Effector CD8-positive, alpha-beta T cell (primary cell): ENCODE measurements around the gene MXD4.

Experiments used
- DNase-seq: peaks from one replicate; lab custom pipeline; 2025; lab: John Stamatoyannopoulos, UW
- total RNA-seq, 4 experiments: gene quantifications; one replicate each; lab custom pipeline; 2026; lab: John Stamatoyannopoulos, UW

MXD4 gene, protein sequence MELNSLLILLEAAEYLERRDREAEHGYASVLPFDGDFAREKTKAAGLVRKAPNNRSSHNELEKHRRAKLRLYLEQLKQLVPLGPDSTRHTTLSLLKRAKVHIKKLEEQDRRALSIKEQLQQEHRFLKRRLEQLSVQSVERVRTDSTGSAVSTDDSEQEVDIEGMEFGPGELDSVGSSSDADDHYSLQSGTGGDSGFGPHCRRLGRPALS
- 94.3 to 346 (median 245) reads per million in 4 experiments for total RNA-seq

DNA sequence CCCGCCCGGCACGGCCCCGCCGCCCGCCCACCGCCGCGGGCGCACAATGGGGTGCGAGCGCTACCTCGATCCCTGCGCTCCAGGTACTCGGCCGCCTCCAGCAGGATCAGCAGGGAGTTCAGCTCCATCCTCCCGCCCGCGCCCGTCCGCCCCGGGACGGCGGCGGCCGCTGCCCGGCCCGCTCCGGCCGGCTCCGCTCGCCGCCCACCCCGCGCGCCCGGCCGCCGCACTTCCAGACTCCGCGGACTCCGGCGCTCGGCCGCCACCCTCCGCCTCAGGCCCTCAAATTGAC lies at the start of gene MXD4:
MXD4 (minus strand) TSS at position 257 of the 292 bp plus-strand sequence; CDS start at position 128, 129 bp downstream.
- DNase-seq, result no peak

DNA sequence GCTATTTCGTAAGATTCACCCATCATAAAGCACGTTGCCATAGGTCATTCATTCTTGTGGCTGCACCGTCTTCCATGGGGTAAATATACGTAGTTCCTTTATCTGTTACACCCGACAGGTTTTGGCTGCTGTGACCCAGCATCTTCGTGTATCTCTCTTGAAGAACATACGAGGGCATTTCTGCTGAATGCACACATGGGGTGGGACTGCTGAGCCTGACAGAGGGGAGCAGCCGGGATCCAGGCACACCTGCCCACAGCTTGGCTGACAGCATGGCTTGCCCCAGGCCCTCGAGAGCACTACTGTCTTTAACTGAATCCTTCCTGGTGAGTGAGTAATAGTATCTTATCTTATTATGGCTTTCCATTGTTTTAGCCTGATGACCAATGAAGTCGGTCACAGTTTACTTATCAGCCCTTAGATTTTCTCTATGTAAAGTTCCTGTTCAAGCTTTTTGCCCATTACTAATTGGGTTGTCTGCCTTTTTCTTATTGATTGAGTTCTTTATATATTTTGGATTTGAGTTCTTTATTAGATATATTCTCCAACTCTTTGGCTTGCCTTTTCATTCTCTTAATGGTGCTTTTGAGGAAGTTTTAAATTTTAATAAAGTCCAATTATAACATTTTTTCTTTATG lies 45.0 kb upstream of the MXD4 start:
- DNase-seq, result no peak

DNA sequence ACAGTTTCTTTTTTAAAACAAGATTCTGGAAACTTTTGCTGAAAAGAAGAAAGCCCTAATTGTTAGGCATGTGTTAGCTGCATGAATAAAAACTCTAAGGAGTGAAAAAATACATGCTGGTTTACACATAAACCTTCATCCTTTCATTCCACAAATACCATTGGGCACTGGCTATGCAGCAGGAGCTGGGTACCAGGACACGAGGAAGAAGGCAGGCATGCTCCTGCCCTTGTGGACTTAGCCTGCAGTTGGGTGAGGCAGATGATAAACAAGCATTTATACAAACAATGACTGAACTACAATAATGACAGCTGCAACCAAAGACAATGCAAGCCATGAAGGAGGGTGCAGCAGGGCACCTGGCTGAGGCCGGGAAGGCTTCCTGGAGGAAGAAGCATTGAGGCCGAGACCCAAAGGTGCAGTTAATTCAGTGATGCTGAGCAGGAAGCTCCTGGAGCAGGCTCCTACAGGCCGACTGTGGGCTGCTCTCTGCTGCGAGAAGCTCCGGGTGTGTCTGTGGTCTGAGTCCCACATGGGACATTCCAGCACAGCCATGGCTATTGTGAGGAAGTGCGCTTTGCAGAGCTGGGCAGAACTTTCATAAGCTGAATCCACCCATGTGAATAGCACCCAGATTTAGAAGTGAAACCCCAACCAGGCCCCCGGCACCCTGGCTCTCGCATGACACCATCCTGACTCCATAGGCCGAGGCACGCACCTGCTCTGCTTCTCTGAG lies 44.0 kb upstream of the MXD4 start:
- DNase-seq, result no peak

DNA sequence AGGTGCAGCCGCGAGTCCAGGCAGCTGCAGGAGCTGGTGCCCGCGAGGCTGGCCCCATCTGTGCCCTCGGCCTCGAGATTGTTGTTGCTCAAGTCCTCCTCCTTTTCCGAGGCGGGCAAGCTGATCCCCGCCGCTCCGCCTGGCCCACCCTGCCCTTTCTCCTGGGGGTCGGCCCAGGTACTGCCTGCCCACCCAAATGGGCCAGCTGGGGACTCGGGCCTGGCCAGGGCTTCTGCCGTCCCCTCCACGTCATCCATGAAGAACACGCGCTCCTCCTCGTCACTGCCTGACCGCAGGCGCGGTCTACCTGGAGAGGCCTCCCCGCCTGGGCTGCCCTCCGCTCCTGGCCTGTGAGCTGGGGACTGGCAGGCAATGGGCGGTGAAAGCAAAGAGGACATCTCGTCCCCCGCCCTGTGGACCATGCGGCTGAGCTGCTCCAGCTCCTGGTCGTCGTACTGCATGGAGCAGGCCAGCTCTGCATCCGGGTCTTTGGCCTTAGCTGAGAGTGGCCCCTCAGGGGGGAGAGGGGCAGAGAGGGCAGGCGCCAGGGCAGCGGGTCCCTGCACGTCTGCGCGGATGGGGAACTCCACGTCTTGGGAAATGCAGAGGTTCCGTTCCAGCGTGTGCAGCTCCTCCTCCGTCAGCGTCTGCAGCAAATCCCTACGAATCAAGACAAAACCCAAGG lies 43.1 kb upstream of the MXD4 start:
- no peak for DNase-seq

DNA sequence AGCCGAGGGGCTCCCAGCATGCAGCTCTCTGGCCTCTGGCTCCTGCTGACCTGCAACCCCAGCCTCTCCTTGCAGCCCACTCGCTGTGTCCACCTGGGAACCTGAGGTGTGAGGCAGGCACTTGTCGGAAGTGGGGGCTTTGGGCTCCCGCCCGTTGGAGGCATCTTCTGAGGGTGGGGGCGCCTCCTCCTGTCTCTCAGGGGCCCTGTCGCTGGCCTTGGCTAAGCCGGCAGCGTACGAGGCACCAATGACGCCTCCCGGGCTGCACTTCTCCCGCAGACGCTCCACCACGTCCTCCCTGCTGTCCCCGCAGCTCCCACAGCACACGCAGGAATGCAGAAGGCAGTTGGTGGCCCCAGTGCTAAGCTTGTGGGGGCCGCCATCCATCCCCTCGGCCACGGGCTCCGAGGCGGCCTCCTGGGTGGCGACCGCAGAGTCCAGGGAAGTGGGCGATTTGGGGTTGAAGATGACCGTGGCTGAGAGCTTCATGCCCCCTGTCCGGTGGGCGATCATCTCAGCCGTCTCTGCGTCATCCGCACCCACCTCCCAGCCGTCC lies 42.5 kb upstream of the MXD4 start:
- DNase-seq, result no peak

DNA sequence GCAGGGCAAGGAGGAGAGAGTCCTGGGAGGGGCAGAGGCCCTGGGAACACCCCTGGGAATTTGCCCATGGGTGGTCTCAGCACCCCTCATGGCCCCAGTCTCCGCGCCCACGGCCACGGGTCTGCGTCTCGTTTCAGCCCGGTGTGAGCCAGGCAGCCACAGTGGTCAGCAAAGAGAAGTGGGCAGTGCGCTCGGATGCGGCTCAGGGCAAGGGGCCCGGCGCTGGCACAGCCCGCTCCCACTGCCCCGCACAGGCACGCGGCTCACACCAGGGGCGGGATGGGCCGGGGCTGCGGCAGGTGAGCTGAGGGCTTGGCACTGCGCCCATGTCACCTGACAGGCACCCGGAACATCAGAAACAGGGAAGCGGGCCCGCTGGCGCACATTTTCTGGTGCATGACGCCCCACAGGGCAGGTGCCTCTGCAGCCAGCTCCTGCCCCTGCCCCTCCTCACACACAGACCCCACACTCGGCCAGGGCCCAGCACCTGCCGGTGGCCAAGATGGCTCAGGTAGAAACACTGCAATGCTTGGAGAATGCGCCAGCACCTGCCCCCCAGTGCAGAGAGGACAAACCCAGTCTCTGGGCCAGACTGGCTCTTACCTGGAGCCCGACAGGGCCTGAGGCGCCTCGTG lies 41.9 kb upstream of the MXD4 start:
- DNase-seq, result no peak

DNA sequence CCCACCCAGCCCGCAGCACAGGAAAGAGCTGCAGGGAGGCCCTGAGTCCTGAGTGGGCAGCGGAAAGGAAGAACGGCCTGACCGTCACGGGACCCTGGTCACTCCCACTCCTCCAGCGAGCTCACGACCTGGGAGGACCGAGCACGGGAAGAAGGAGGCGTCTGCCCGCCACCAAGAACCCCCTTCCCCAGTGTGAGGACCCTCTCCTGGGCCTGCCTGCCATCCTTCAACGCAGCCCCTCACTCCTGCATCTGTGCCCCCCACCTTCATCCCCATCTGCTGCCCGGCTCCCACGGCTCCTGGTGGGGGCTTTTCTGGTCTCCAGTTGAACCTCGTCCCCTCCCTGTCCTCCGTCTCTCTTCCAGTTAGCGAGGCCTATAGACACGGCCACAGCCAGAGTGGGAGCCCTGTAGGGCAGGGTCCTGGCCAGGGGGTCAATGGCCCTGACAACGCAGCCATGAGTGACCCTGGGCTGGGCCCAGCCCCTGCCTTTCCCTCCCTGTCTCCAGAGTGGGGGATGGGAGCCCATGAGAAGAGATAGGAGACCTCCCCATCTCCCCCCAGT lies 41.3 kb upstream of the MXD4 start:
- no peak for DNase-seq

DNA sequence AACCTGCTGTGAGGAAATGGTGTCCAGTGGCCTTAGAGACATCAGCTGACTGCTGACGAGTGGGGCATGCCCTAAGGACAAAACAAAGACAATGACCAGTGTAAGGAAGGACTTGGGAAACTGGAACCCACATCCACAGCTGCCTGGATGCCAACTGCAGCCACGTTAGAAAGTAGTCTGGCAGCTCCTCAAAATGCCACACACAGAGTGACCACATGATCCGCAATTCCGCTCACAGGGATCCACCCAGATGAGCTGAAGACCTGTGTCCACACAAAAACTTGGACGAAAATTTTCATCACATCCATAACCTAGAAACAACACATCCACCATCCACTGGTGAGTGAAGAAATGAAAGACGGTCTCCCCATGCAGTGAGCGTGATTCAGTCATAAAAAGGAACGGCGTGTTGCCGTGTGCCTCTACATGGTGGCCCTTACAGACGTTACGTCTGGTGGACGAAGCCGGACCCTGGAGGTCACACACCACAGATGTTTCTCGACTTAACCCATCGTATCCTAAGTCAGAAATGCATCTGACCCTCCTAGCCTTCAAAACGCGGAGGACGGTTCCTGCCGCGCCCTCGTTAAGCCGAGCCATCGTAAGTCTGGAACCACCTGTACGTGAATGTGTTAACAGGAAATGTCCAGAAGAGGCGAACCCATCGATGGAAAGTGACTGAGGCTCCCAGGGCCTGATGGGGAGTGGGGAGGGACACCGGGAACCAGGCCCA lies 40.6 kb upstream of the MXD4 start:
- DNase-seq, result no peak

DNA sequence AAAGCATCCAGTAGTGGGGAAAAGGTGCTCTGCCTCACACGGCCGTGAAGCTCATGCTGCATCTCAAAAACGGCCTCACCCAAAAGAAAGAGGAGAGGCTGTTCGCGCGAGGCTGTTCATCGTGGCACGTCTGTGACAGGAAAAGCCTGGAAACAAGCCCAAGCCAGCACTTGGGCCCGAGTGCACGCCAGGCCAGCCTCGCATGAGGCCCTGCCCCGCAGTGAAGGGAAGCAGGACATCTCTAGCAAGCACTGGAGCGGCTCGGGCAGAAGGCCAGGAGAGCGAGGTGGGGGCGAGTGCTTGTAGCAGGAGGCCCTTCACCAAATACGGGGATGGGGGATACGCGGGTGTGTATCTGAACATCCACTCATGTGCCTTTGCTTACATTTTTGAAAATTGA lies 39.9 kb upstream of the MXD4 start:
- no peak for DNase-seq

DNA sequence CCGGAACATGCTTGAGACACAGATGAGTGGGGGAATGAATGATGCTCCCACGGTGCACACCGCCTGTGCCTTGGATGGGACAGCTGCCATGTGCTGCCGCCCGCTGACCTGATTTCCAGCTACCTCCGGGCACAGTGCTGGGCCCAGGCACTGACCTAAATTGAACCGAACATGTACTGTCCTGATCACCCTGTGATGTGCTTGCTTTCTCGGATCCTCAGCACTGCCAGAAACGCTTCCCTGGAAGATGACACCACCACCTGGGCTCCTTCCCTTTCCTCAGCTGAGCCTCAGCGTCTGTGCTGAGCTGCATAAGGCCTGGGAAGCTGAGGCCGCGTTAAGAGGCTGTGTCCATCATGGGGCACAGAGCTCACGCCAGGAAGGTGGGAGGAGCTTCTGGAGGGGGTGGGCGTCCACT lies 39.3 kb upstream of the MXD4 start:
- no peak for DNase-seq

DNA sequence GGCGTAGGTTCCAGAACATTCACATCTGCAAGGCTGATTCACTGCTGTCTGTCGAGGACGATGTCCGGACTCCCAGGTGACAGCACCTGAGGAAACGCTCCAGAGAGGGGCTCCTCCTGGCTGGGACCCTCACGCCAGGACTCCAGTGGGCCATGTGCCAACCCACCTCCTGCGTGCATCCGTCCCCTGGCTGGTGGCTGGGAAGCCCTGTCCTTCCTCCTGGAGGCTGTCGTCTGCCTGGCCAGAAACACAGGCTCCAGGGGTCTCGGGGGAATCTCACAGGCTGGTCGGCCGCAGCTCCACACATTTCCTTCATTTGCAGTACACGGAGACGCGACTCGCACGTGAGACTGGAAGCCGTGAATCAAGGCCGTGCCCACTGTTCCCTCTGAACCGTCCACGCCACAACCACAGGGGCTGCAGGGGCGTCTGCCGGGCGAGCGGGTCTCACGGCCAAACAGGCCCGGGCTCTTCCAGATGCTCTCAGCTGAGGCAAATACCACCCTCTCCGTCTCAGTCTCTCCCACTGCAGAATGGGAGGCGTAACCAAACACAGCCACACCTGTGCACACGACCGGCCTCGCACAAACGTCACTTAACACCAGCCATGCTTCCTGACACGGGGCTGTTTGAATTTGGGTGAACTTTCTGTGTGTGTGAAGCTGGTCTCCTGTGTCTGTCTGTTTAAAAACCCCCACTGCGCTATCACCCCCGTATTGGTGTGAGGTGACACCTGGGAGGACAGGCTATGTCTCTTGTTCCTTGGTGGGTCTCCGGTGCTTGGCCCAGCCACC lies 38.7 kb upstream of the MXD4 start:
- DNase-seq, result no peak

DNA sequence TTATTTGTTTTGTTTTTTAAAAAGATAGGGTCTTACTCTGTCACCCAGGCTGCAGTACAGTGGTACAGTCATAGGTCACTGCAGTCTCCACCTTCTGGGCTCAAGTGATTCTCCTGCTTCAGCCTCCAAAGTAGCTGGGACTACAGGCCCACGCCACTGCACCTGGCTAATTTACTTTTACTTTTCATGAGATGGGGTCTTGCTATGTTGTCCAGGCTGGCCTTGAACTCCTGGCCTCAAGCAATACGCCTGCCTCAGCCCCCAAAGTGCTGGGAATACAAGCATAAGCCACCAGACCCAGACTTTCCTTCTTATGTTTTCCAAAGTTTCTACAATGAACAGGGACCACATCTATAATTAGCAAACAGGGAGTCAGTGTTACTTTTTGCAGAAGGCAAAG lies 37.9 kb upstream of the MXD4 start:
- DNase-seq, result no peak

DNA sequence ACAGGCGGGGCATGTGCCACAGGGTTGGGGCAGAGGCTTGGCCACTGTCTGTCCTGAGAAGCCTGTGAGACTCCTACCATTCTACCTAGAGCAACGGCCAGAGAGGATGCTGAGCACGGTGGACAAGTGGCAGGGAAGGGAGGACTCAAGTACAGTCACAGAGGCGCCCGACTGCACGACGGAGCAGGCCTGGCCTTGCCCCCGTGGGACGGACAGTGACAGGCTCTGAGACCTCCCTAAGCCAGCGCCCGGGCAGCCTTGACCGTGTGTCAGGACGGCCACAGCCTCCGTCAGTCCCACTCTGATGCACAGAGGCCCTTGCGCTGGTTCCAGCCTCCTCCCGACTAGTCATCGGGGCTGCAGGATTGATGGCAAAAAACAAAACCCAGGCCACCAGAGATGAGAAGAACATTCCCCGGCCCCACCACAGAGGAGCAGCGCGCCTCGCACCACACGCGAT lies 36.7 kb upstream of the MXD4 start:
- no peak for DNase-seq

DNA sequence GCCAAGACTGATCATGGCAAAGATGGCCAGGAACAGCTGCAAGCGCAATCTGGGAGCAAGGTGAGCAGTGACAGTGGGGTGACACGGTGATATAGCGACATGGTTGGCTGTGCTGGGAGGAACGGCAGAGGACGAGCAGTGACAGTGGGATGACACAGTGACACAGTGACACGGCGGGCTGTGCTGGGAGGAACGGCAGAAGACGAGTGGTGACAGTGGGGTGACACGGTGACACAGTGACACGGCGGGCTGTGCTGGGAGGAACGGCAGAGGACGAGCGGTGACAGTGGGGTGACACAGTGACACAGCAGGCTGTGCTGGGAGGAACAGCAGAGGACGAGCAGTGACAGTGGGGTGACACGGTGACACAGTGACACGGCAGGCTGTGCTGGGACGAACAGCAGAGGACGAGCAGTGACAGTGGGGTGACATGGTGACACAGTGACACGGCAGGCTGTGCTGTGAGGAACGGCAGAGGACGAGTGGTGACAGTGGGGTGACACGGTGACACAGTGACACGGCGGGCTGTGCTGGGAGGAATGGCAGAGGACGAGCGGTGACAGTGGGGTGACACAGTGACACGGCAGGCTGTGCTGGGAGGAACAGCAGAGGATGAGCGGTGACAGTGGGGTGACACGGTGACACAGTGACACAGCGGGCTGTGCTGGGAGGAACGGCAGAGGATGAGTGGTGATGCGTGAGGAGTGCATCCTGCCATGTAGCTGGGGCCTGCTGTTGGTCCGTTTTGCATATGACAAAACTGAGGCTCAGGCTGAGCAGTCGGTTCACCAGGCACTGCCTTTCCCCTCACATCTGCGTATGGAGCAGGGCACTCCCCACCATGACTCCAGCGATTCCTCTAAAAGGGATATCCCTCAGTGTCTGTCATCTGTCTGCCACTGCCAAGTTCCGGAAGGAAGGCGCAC lies 36.0 kb upstream of the MXD4 start:
- DNase-seq, result no peak

DNA sequence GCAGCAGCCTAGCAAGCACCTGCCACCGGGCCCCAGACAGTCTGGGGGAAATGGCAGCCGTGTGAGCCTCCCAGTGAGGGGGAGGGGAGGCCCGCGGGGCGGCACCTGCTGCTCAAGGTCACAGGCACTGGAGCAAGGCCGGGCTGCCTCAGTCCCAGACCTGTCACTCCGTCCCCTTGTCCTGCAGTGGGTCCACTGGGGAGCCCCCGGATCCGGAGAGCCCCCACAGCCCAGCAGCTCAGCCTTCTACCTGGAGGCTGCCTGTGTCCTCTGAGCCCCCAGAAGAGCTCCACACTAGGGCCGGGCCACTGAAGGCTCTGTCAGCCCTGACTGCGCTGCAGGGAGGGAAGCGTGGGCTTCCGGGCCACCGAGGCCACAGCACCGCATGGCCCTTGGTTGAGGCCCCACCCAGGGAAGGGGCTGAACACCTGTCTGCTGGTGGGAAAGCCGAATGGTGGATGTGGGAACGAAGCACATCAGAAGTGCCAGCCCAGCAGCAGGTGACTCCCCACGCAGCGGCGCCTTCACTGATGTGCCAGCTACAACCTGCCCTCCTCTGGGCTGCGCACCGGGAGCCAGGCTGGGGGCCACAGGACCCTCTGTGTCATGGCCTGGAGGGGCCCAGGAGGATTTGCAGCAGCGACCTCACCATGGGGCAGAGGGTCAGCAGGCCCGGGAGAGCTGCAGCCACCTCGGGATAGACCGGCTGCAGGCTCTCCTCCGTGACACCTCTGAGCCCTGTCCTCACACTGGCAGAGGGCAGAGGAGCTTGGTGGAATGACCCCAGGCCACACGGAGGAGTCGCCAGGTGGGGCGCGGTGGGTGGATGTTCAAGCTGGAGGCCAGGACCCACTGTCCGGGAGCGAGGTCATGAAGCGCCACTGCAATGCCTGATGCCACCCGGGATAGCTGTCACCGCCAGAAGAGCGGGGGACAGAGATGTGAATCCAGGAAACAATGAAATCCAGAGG lies 35.0 kb upstream of the MXD4 start:
- DNase-seq, result no peak

DNA sequence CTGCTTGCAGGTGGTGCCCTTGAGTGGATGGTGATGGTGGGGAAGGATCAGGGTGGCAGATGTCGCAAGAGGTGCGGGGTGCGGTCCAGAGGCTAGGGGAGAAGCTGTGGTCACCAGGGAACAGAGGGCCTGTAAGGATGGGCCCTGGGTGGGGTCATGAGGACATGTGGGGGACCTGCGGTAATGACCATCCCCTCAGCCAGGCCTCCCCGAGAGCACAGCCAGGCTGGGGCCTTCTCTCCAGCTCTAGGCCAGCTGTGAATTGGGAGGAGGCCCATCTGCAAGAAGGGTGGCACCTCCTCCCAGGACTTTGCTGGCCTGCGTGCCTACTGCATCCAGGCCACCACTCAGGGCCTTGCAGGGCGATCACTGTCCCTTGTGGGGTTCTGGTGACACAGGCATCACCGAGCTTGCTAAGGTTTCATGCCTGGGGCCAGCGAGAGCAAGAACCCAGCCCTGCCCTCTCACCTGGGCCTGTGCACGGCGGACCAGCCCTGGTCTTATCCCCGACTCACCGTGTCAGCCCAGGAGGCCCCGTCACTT lies 34.1 kb upstream of the MXD4 start:
- DNase-seq, result no peak

DNA sequence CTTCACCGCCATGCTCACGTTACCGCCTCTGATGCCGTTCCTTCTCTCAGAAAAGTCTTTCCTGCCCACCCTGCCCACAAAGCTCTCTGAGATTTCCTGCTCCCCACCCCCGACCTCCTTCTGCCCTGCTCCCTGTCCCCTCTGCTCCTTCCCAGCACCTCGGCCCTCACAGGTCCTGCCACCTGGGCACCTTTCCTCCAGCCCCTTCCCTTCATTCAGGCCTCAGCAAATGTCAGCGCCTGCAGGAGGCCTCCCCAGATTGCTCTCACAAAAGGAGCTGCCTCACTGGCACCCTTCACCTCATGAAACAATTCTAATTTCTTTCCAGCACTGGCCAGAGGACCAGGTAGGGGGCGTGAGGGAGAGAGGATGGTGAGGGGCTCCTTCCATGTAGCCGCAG lies 33.6 kb upstream of the MXD4 start:
- DNase-seq, result no peak
